Epithelial cell of esophagus (primary cell): ENCODE measurements around the gene RPL7A.
A peak's percentile ranks its signal among the peaks of the same experiment; 100 is the strongest.

Experiments
- DNase-seq: peaks from one replicate; pipeline ENCODE4 v3.0.0; 2010; ENCODE audit warnings: low read depth
- H3K4me3 ChIP-seq: 2 replicates; pipeline ENCODE4 v1.5.1; 2011; ENCODE audit warnings: mild to moderate bottlenecking, low read length, control low read depth
- TF ChIP-seq, protein P1 (sequence below): IDR thresholded peaks from 2 replicates; pipeline ENCODE4 v1.5.1; 2011; ENCODE audit warnings: low read depth, mild to moderate bottlenecking, low read length, control low read depth, inconsistent platforms; ENCODE audit not compliant: insufficient read depth; ENCODE audit errors: missing control alignments

The RPL7A gene

DNA sequence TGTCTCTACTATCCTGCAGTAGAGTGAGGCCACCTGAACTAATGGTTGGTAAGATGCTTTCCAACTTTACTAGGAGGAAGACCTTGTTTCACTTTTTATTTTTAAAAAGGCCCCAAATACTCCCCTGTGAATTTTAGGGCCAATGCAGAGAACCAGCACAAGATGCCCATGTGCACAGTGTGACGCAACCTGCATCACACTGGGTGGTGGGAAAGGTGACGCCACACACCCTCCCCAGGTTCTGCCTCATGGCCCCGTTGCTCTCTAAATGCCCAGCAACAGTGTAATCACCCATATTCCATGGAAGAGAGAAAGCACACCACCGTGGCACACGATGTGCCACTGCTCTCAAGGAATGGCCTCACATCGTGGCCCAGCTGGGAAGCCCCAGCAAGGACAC is 21.4 kb downstream of the RPL7A start:
- DNase-seq, result no peak
- TF ChIP-seq, protein P1, sequence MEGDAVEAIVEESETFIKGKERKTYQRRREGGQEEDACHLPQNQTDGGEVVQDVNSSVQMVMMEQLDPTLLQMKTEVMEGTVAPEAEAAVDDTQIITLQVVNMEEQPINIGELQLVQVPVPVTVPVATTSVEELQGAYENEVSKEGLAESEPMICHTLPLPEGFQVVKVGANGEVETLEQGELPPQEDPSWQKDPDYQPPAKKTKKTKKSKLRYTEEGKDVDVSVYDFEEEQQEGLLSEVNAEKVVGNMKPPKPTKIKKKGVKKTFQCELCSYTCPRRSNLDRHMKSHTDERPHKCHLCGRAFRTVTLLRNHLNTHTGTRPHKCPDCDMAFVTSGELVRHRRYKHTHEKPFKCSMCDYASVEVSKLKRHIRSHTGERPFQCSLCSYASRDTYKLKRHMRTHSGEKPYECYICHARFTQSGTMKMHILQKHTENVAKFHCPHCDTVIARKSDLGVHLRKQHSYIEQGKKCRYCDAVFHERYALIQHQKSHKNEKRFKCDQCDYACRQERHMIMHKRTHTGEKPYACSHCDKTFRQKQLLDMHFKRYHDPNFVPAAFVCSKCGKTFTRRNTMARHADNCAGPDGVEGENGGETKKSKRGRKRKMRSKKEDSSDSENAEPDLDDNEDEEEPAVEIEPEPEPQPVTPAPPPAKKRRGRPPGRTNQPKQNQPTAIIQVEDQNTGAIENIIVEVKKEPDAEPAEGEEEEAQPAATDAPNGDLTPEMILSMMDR, result no peak
- H3K4me3 ChIP-seq, result no peak overlapping the region

DNA sequence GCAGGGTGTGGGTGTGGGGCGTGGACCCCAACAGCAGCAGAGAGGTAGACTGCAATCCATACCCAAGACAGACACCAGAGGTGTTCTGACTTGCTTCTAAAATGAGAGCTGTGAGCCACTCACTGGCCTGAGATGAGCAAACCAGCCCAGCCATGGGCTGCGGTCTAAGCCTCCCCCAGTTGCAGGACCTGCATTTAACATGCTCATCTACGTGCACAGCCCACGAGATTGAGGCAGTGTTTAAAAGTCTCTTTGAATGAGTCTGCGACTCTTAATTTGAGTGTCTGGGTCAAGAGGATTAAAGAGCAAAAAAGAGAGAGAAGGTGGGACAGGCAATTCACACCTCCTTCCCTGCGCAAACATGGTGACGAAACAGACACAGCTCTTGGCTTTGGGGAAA is 21.9 kb downstream of the RPL7A start:
- no peak for DNase-seq
- H3K4me3 ChIP-seq, result no peak overlapping the region
- TF ChIP-seq, protein P1, result no peak

DNA sequence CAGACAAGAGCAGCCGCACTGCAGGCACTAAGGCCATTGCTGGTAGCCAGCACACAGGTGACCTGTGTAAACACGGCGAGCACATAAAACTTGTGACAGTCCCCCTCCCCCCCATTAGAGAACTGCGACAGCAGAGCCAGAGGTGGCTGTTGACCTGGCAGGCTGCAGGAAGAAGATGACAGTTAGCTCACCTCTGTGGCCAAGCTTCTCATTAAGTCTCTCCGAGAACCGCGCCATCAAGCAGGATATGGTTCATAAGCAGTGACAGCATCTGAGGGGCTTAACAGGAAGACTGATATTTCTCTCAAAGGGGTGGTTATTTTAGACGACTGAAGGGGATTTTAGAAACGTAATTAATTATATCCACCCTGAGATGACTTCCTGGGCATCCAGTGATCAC is 22.7 kb downstream of the RPL7A start:
- H3K4me3 ChIP-seq, result no peak overlapping the region
- TF ChIP-seq, protein P1, result no peak
- no peak for DNase-seq

DNA sequence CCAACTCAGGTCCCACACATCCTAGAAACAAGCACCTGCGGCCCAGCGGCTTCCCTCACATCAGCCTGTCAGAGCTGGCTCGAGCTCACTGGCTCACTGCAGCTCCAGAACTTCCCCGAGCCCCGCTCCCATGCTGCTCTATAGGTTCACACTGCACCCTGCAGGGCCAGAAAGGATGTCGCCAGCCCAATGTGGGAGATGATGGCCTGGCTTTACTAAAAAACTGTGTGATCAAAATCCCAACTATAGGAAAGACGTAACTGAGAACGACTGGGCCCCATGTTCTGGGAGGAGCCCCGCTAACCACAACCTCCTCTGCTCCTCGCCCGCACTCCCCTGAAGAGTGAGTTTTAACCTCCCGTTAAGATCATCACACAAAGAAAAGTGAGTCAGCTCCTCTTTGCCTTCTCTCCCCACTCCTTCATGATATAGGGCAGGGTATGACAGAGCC is 23.3 kb downstream of the RPL7A start:
- DNase-seq, result peak; percentile 18
- TF ChIP-seq, protein P1, result peak; percentile 13
- no peak overlapping the region for H3K4me3 ChIP-seq

DNA sequence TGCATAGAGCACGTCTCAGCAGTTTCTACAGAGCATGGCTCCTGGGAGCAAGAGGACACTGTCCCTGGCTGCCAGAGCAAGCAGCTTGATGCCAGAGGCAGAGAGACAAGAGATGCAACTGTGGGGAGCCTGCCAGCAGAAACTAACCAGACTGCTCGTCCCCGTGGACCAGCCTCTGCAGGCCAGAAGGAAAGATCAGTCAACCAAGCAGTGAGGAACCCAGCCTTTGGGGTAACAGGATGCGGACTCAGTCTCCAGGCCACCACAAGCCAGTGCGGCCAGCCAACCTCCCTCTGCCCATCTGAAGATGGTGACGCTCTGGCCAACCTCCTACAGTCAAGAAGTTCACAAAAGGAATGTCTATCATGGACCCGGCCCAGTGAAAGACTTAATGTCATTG is 24.1 kb downstream of the RPL7A start:
- TF ChIP-seq, protein P1, result no peak
- DNase-seq, result no peak
- no peak overlapping the region for H3K4me3 ChIP-seq

DNA sequence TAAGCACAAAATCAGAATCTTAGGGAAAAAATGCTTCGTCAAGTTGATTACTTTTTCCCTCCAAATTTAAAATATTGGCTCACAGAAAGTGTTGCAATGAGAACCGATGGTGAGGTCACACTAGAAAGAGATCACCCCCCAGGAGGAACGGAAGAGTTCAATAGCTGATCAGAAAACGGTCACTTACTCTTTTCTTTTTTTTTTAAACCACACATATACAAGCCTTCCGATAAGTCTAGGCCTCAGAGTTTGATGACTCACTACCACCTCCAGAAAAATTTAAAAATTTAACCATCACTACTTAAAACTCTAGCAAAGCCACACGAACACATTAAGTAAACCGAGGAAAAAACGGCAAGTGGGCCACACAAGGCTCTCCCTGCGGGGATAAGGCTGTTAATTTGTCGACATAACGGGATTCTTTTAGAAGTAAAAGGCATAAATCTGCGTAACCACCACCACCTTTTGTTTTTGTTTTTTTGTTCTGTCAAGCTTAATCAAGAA is 26.6 kb downstream of the RPL7A start:
- peak; percentile 28 for DNase-seq
- peak overlapping the region; percentile 81 for H3K4me3 ChIP-seq
- TF ChIP-seq, protein P1, result no peak

DNA sequence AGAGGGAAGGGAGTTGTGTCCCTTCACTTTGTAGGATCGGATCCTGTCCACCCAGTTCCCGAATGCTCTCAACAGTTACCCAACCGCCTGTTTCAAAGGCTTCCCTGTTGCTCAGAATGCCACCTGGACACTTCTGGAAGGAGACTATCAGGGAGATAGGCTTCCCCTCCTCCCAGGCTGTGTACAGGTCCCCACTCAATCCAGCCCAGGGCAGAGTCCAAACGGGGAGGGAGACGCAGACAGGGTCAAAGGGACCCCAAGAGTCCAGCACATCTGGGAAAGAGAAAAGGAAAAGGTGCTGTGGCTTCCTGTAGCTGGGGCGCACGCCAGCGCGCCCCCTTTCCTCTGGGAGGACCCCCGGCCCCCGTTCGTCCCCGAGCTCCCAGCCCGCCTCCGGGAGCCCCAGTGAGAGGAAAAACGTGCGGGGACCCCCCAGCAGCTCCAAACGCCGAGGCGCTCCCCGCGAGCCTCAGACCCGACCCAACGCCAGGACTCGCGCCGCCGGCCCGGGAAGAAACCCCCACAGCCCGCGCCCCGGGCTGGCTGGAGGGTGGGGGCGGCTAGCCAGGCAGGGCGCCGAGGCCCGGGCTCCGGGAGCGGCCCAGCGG is 27.2 kb downstream of the RPL7A start:
- TF ChIP-seq, protein P1, result no peak
- peak overlapping the region; percentile 81 for H3K4me3 ChIP-seq
- DNase-seq, result peak; percentile 60
